ENCODE results near the gene PGAP6. TPM values are rescaled to one million over a fixed set of nuclear protein-coding genes. Genes with fewer than 3 reads are reported as not detected.

Gene PGAP6
- total and polyA plus RNA-seq, 4 donors, result 38.0 to 100.0 (median 68.1) TPM

DNA sequence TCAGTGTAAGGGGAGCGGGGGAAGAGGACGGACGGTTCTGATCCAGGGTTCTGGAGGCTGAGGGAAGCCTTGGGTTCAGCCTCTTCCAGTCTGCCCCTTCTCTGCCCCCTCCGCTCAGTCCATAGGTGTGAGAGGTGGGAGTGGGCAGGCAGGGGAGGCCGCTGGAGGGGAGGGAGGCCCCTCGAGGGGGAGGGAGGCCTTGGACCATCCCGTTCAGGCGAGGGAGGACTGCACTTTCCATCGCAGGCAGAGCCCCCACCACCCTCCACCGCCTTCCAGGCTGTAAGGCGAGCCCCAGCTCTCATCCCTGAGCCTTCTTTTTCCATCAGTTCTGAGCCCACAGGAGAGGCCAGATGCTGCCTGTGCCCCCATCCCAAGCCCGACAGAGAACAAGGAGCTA lies 25.0 kb downstream of the PGAP6 start:
- H3K27me3 ChIP-seq (ENCODE audit: control insufficient read depth in 3 of 3, insufficient read depth in 3 of 3, low read length in 2 of 3), result no peaks in the 10 kb centered on the region
- H3K9me3 ChIP-seq (ENCODE audit: control insufficient read depth in 4 of 4, insufficient read depth in 3 of 4, low read length in 3 of 4), result no peaks in the 10 kb centered on the region
- H3K27ac ChIP-seq (ENCODE audit: low read depth in 1 of 2, low read length in 1 of 2), result no peak overlapping the region
- H3K36me3 ChIP-seq (ENCODE audit: control insufficient read depth in 4 of 4, insufficient read depth in 4 of 4, low read length in 4 of 4), result no peaks in the 10 kb centered on the region
- no peak for ATAC-seq (ENCODE audit: insufficient read depth, low FRiP score)
- H3K4me1 ChIP-seq (ENCODE audit: control insufficient read depth in 5 of 5, insufficient read depth in 5 of 5, low read length in 5 of 5), result peaks cover 0 to 7% (median 0%) of the 10 kb centered on the region in 5 donors
- no peak overlapping the region for H3K4me3 ChIP-seq
- TF ChIP-seq, protein P1, sequence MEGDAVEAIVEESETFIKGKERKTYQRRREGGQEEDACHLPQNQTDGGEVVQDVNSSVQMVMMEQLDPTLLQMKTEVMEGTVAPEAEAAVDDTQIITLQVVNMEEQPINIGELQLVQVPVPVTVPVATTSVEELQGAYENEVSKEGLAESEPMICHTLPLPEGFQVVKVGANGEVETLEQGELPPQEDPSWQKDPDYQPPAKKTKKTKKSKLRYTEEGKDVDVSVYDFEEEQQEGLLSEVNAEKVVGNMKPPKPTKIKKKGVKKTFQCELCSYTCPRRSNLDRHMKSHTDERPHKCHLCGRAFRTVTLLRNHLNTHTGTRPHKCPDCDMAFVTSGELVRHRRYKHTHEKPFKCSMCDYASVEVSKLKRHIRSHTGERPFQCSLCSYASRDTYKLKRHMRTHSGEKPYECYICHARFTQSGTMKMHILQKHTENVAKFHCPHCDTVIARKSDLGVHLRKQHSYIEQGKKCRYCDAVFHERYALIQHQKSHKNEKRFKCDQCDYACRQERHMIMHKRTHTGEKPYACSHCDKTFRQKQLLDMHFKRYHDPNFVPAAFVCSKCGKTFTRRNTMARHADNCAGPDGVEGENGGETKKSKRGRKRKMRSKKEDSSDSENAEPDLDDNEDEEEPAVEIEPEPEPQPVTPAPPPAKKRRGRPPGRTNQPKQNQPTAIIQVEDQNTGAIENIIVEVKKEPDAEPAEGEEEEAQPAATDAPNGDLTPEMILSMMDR (IDR thresholded peaks at IDR 0.05; ENCODE audit: control extremely low read depth, extremely low read depth), result no peak
- H3K9ac ChIP-seq (ENCODE audit: insufficient read depth in 1 of 2, low read length in 2 of 2), result no peak overlapping the region
- WGBS, 2 donors, result 76 to 88% methylated on average over 12 of the region's 12 CpGs
- no peak for DNase-seq

DNA sequence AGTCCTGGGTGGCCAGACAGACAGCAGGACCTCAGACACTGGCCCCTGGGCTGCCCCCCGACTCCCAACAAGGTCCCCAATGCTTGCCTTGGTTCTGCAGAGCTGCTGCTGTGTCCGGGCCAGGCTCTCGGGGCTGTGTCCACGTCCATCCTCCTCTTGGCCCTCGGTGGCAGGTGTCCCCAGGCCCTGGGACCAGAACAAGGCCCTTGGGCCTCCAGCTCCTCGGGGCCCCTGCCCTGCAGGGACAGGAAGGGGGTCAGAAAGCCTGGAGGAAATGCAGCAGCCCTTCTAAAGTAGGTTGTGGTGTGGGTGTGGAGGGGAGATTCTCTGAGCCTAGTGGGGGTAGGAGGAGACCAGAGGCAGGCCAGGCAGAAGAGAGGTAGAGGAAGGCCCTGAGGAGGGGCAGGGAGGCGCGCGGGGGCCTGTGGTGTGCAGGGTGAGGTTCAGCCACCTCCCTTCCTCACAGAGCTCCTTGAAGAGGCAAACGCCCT lies 26.8 kb downstream of the PGAP6 start:
- Histone ChIP-seq H3K36me3 (ENCODE audit: control insufficient read depth in 4 of 4, insufficient read depth in 4 of 4, low read length in 4 of 4) (peaks cover 0 to 7% (median 0%) of the 10 kb centered on the region in 4 donors), H3K4me1 (ENCODE audit: control insufficient read depth in 5 of 5, insufficient read depth in 5 of 5, low read length in 5 of 5) (peaks cover 0 to 7% (median 0%) of the 10 kb centered on the region in 5 donors), H3K9me3 (ENCODE audit: control insufficient read depth in 4 of 4, insufficient read depth in 3 of 4, low read length in 3 of 4) (no peaks in the 10 kb centered on the region), H3K27ac (ENCODE audit: low read depth in 1 of 2, low read length in 1 of 2) (no peak overlapping the region), H3K4me3 (no peak overlapping the region), H3K27me3 (ENCODE audit: control insufficient read depth in 3 of 3, insufficient read depth in 3 of 3, low read length in 2 of 3) (no peaks in the 10 kb centered on the region), H3K9ac (ENCODE audit: insufficient read depth in 1 of 2, low read length in 2 of 2) (no peak overlapping the region)
- 57 to 76% methylated on average over 10 of the region's 10 CpGs for WGBS, 2 donors
- no peak for DNase-seq
- ATAC-seq (ENCODE audit: insufficient read depth, low FRiP score), result no peak
- TF ChIP-seq, protein P1 (IDR thresholded peaks at IDR 0.05; ENCODE audit: control extremely low read depth, extremely low read depth), result no peak

DNA sequence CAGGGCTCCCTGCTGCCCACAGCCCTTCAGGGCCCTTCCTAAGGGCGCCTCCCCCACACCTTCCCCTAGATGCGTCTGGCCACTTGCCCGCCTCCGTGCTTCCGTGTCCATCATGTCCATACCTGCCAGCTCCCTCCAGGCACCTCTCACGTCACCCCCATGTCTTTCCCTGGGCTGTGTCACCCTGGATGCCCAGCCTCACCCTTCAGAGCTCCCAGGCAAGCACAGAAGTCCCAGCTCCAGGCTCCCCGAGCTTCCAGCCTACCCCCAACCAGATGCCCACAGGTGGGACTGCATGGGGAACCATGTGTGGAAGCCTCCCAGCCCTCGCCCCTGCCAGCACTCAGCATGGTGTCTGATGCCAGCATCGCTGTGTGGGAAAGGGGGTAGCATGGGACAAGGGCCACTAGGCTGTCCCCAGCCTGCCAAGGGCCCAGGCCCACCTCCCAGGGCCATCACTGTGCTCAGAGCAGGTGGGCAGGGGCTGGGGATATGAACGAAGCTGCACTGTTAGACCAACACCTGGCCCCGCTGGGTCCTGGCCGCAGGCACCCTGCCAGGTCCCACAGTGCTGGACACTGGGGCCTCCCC lies 27.4 kb downstream of the PGAP6 start:
- H3K9me3 ChIP-seq (ENCODE audit: control insufficient read depth in 4 of 4, insufficient read depth in 3 of 4, low read length in 3 of 4), result no peaks in the 10 kb centered on the region
- WGBS, 2 donors, result 91 to 93% methylated on average over 12 of the region's 12 CpGs
- H3K27ac ChIP-seq (ENCODE audit: low read depth in 1 of 2, low read length in 1 of 2), result no peak overlapping the region
- no peaks in the 10 kb centered on the region for H3K27me3 ChIP-seq (ENCODE audit: control insufficient read depth in 3 of 3, insufficient read depth in 3 of 3, low read length in 2 of 3)
- peaks cover 0 to 7% (median 0%) of the 10 kb centered on the region in 5 donors for H3K4me1 ChIP-seq (ENCODE audit: control insufficient read depth in 5 of 5, insufficient read depth in 5 of 5, low read length in 5 of 5)
- no peak for DNase-seq
- no peak overlapping the region for H3K9ac ChIP-seq (ENCODE audit: insufficient read depth in 1 of 2, low read length in 2 of 2)
- no peak overlapping the region for H3K4me3 ChIP-seq
- H3K36me3 ChIP-seq (ENCODE audit: control insufficient read depth in 4 of 4, insufficient read depth in 4 of 4, low read length in 4 of 4), result peaks cover 0 to 8% (median 0%) of the 10 kb centered on the region in 4 donors
- no peak for ATAC-seq (ENCODE audit: insufficient read depth, low FRiP score)
- TF ChIP-seq, protein P1 (IDR thresholded peaks at IDR 0.05; ENCODE audit: control extremely low read depth, extremely low read depth), result no peak

Measured in lung (tissue), 12 donors.